LNCaP clone FGC (cell line): Measurements from ENCODE around the gene STIM1.

ENCODE experiments used
- DNase-seq: peaks from one replicate; pipeline ENCODE4 v3.0.0-alpha.2; 2011; ENCODE audit warnings: low read depth
- H3K4me3 ChIP-seq: 2 replicates; pipeline ENCODE4 v1.5.1; 2011; ENCODE audit warnings: mild to moderate bottlenecking, low read depth, low read length, control low read depth
- CTCF ChIP-seq: IDR thresholded peaks from 2 replicates; pipeline ENCODE4 v1.5.1; 2012; ENCODE audit warnings: mild to moderate bottlenecking; ENCODE audit not compliant: control insufficient read depth, insufficient read depth; ENCODE audit errors: extremely low read depth

The STIM1 gene

GRCh38 chr11:3925513-3925912 is 70.0 kb downstream of the STIM1 start:
- no peak overlapping the region for H3K4me3 ChIP-seq
- no peak for DNase-seq
- TF ChIP-seq CTCF = no peak

- DNase-seq = no peak
- H3K4me3 ChIP-seq = no peak overlapping the region
- no peak for TF ChIP-seq CTCF
Measured at GRCh38 chr11:3926458-3927095, 71.1 kb downstream of the STIM1 start.

- DNase-seq = no peak
- peak; percentile 28 for TF ChIP-seq CTCF
- no peak overlapping the region for H3K4me3 ChIP-seq
Measured at GRCh38 chr11:3927129-3927796, 71.8 kb downstream of the STIM1 start.

GRCh38 chr11:3929232-3929631 is 73.8 kb downstream of the STIM1 start:
- TF ChIP-seq CTCF = no peak

GRCh38 chr11:3929649-3930048 is 74.2 kb downstream of the STIM1 start:
- DNase-seq = no peak
- H3K4me3 ChIP-seq = no peak overlapping the region
- TF ChIP-seq CTCF = no peak

More at GRCh38 chr11:3929232-3929631, 73.8 kb downstream of the STIM1 start:
- no peak for DNase-seq
- no peak overlapping the region for H3K4me3 ChIP-seq

GRCh38 chr11:3932698-3933097 is 77.2 kb downstream of the STIM1 start:
- TF ChIP-seq CTCF = no peak
- no peak for DNase-seq
- no peak overlapping the region for H3K4me3 ChIP-seq
